WI38 (cell line): ENCODE data around the gene PPL.

Experiments
- H3K4me3 ChIP-seq: 2 replicates; pipeline ENCODE4 v1.5.1; 2011; ENCODE audit warnings: low read depth, mild to moderate bottlenecking, control low read depth, low read length
- CTCF ChIP-seq: IDR thresholded peaks from 2 replicates; pipeline ENCODE4 v1.5.1; 2012; ENCODE audit warnings: low read depth, mild to moderate bottlenecking, control low read depth, low read length

PPL gene

GRCh38 chr16:4852221-4852872 is 84.6 kb downstream of the PPL start:
- no peak overlapping the region for H3K4me3 ChIP-seq
- TF ChIP-seq CTCF, result no peak

GRCh38 chr16:4850211-4850610 is 86.7 kb downstream of the PPL start:
- H3K4me3 ChIP-seq, result no peak overlapping the region

GRCh38 chr16:4847774-4848587 is 89.0 kb downstream of the PPL start:
- peak overlapping the region; percentile 81 for H3K4me3 ChIP-seq
- TF ChIP-seq CTCF, result no peak

More at GRCh38 chr16:4850211-4850610, 86.7 kb downstream of the PPL start:
- no peak for TF ChIP-seq CTCF

- TF ChIP-seq CTCF, result no peak
- peak within 1 kb of the TSS; percentile 81 for H3K4me3 ChIP-seq
These were observed 89.8 kb downstream of the PPL start, which contains the start of the genes GLYR1 and UBN1 for GRCh38 chr16:4846901-4847773. TSS of gene GLYR1 (minus strand) at chr16:4847288. CDS start at chr16:4847265, 23 bp downstream. TSS of gene UBN1 (plus strand) at chr16:4847481. CDS start at chr16:4852918, 5,437 bp downstream.

GRCh38 chr16:4846503-4846900 is 90.4 kb downstream of the PPL start:
- peak overlapping the region; percentile 81 for H3K4me3 ChIP-seq
- no peak for TF ChIP-seq CTCF

- no peak overlapping the region for H3K4me3 ChIP-seq
- TF ChIP-seq CTCF, result no peak
These were observed 96.0 kb downstream of the PPL start for GRCh38 chr16:4840984-4841383.
